Subcutaneous adipose tissue (tissue), 4 donors: Measurements from ENCODE around the gene UBA3. TPM values are rescaled to one million over a fixed set of nuclear protein-coding genes. Genes with fewer than 3 reads are reported as not detected.

Experiments used
- CTCF ChIP-seq: fragments of 450-650 bp; IDR thresholded peaks from one replicate; pipeline ENCODE4 v1.5.1; 2016; ENCODE audit warnings: low read depth, mild to moderate bottlenecking, control low read depth, antibody characterized with exemption, moderate library complexity
- total RNA-seq, 4 donors: library from RNA; depleted of rRNA; stranded (reverse); fragments of >200 nt; gene quantifications; one replicate each; pipeline ENCODE4 v1.1.0, GENCODE V29; 2016

UBA3 gene
- total RNA-seq = 10 to 100 TPM; 51.8 to 97.5 (median 53.1) TPM

GRCh38 chr3:69080233-69080920 is at the start of gene UBA3:
Gene UBA3 (minus strand): TSS chr3:69080365. CDS start chr3:69080353, 12 bp downstream.
- TF ChIP-seq CTCF = no peak

GRCh38 chr3:69129531-69129930 is 49.4 kb upstream of the UBA3 start:
- TF ChIP-seq CTCF = no peak

GRCh38 chr3:69128509-69128908 is 48.3 kb upstream of the UBA3 start:
- no peak for TF ChIP-seq CTCF

GRCh38 chr3:69126999-69127398 is 46.8 kb upstream of the UBA3 start:
- TF ChIP-seq CTCF = no peak

GRCh38 chr3:69126216-69126615 is 46.1 kb upstream of the UBA3 start:
- no peak for TF ChIP-seq CTCF

GRCh38 chr3:69122403-69122802 is 42.2 kb upstream of the UBA3 start, which contains the start of gene LMOD3:
Gene LMOD3 (minus strand): TSS chr3:69122595. CDS start chr3:69122386, 209 bp downstream.
- TF ChIP-seq CTCF = no peak

GRCh38 chr3:69121950-69122349 is 41.8 kb upstream of the UBA3 start:
- no peak for TF ChIP-seq CTCF
